ENCODE data around the gene PIGT. TPM values are rescaled to one million over a fixed set of nuclear protein-coding genes. Genes with fewer than 3 reads are reported as not detected.

Gene PIGT
- total RNA-seq, 2 experiments from 2014 or later: 43.7 to 47.7 TPM

- intact Hi-C loops (cut with micrococcal nuclease): no loop called here
- H3K27ac Mint-ChIP-seq: no peak overlapping the region
- peaks cover 7% of the 10 kb centered on the region for H3K27me3 Mint-ChIP-seq
- peaks cover 4% of the 10 kb centered on the region for H3K4me1 Mint-ChIP-seq (ENCODE audit: low read depth)
- no peaks in the 10 kb centered on the region for H3K9me3 Mint-ChIP-seq
- ATAC-seq (no peak), DNase-seq (no peak)
- no peaks in the 10 kb centered on the region for H3K36me3 Mint-ChIP-seq (ENCODE audit: low read depth)
- POLR2A ChIA-PET: no interaction called here
- CTCF ChIA-PET: interaction anchor here (0.8 to 9.1 kb wide), 4 partner anchors 12 to 308 kb away, joined by 3 to 69 read pairs (median 6); no protein-coding TSS in a partner anchor
- H3K4me3 Mint-ChIP-seq: no peak overlapping the region
- TF ChIP-seq CTCF (IDR thresholded peaks at IDR 0.05): no peak
These were observed 47.0 kb downstream of the PIGT start for GRCh38 chr20:45462711-45463509.

GRCh38 chr20:45463709-45464108 lies 47.8 kb downstream of the PIGT start:
- no peak for TF ChIP-seq CTCF (IDR thresholded peaks at IDR 0.05)
- no peak for ATAC-seq

GRCh38 chr20:45465491-45466266 lies 49.7 kb downstream of the PIGT start:
- no peak overlapping the region for H3K4me3 Mint-ChIP-seq
- no peaks in the 10 kb centered on the region for H3K9me3 Mint-ChIP-seq
- H3K27me3 Mint-ChIP-seq: peaks cover 24% of the 10 kb centered on the region
- TF ChIP-seq CTCF (IDR thresholded peaks at IDR 0.05): no peak
- no peaks in the 10 kb centered on the region for H3K36me3 Mint-ChIP-seq (ENCODE audit: low read depth)
- ATAC-seq (no peak), DNase-seq (no peak)
- ChIA-PET CTCF (interaction anchor here (1.1 to 9.1 kb wide), 7 partner anchors 9 to 305 kb away, joined by 4 to 69 read pairs (median 7); partner anchors contain the start of gene SYS1), POLR2A (interaction anchor here (0.8 kb wide), 1 partner anchor 91 kb away, joined by 3 read pairs; no protein-coding TSS in a partner anchor)
- intact Hi-C loops (cut with micrococcal nuclease): no loop called here
- peaks cover 10% of the 10 kb centered on the region for H3K4me1 Mint-ChIP-seq (ENCODE audit: low read depth)
- no peak overlapping the region for H3K27ac Mint-ChIP-seq

More at GRCh38 chr20:45463709-45464108, 47.8 kb downstream of the PIGT start:
- Mint-ChIP-seq H3K9me3 (no peaks in the 10 kb centered on the region), H3K4me1 (ENCODE audit: low read depth) (peaks cover 4% of the 10 kb centered on the region), H3K27ac (no peak overlapping the region), H3K36me3 (ENCODE audit: low read depth) (no peaks in the 10 kb centered on the region), H3K4me3 (no peak overlapping the region), H3K27me3 (peaks cover 12% of the 10 kb centered on the region)
- no peak for DNase-seq
- POLR2A ChIA-PET: interaction anchor here (1.0 kb wide), 1 partner anchor 89 kb away, joined by 3 read pairs; no protein-coding TSS in a partner anchor
- intact Hi-C loops (cut with micrococcal nuclease): no loop called here
- CTCF ChIA-PET: interaction anchor here (1.1 to 9.1 kb wide), 4 partner anchors 12 to 307 kb away, joined by 3 to 69 read pairs (median 6); no protein-coding TSS in a partner anchor

GRCh38 chr20:45467172-45467571 lies 51.2 kb downstream of the PIGT start:
- H3K27ac Mint-ChIP-seq: no peak overlapping the region
- ChIA-PET POLR2A (no interaction called here), CTCF (interaction anchor here (0.8 to 1.4 kb wide), 5 partner anchors 16 to 148 kb away, joined by 3 to 4 read pairs (median 3); no protein-coding TSS in a partner anchor)
- H3K4me3 Mint-ChIP-seq: no peak overlapping the region
- TF ChIP-seq CTCF (IDR thresholded peaks at IDR 0.05): no peak
- intact Hi-C loops (cut with micrococcal nuclease): no loop called here
- peaks cover 5% of the 10 kb centered on the region for H3K4me1 Mint-ChIP-seq (ENCODE audit: low read depth)
- peaks cover 37% of the 10 kb centered on the region for H3K27me3 Mint-ChIP-seq
- ATAC-seq (no peak), DNase-seq (no peak)
- H3K36me3 Mint-ChIP-seq (ENCODE audit: low read depth): no peaks in the 10 kb centered on the region
- no peaks in the 10 kb centered on the region for H3K9me3 Mint-ChIP-seq
